IPS-20b (cell line): Measurements from ENCODE around the gene MOB3C.

Source experiments
- H3K27ac ChIP-seq: one replicate; pipeline ENCODE4 v1.5.1; 2013; ENCODE audit warnings: low read length
- H3K27me3 ChIP-seq: 2 replicates; pipeline ENCODE4 v1.6.1; 2013; ENCODE audit warnings: mild to moderate bottlenecking, low read length, inconsistent platforms; ENCODE audit not compliant: insufficient read depth
- H3K36me3 ChIP-seq: 2 replicates; pipeline ENCODE4 v1.6.1; 2013; ENCODE audit warnings: low read depth, mild to moderate bottlenecking, inconsistent platforms, low read length, moderate library complexity; ENCODE audit not compliant: insufficient read depth
- H3K4me1 ChIP-seq: 2 replicates; pipeline ENCODE4 v1.6.1; 2013; ENCODE audit warnings: mild to moderate bottlenecking, control low read depth, inconsistent platforms, low read length, moderate library complexity; ENCODE audit not compliant: insufficient read depth
- H3K4me3 ChIP-seq: 2 replicates; pipeline ENCODE4 v1.5.1; 2013; ENCODE audit warnings: mild to moderate bottlenecking, low read length, inconsistent platforms
- H3K9ac ChIP-seq: 2 replicates; pipeline ENCODE4 v1.6.1; 2013; ENCODE audit warnings: low read depth, mild to moderate bottlenecking, inconsistent platforms, low read length, moderate library complexity
- H3K9me3 ChIP-seq: 2 replicates; pipeline ENCODE4 v1.6.1; 2013; ENCODE audit warnings: mild to moderate bottlenecking, low read depth, low read length, inconsistent platforms; ENCODE audit not compliant: insufficient read depth

The MOB3C gene

GRCh38 chr1:46563341-46563740 is 53.3 kb downstream of the MOB3C start:
- H3K9ac ChIP-seq, result no peak overlapping the region
- H3K4me1 ChIP-seq, result no peaks in the 10 kb centered on the region
- no peak overlapping the region for H3K4me3 ChIP-seq
- no peaks in the 10 kb centered on the region for H3K9me3 ChIP-seq
- no peaks in the 10 kb centered on the region for H3K27me3 ChIP-seq
- H3K27ac ChIP-seq, result no peak overlapping the region
- H3K36me3 ChIP-seq, result no peaks in the 10 kb centered on the region

- Histone ChIP-seq H3K4me1 (no peaks in the 10 kb centered on the region), H3K36me3 (no peaks in the 10 kb centered on the region), H3K27ac (no peak overlapping the region), H3K27me3 (no peaks in the 10 kb centered on the region), H3K4me3 (no peak overlapping the region), H3K9ac (no peak overlapping the region), H3K9me3 (no peaks in the 10 kb centered on the region)
These were observed 54.1 kb downstream of the MOB3C start for GRCh38 chr1:46562498-46562897.

GRCh38 chr1:46558966-46559365 is 57.6 kb downstream of the MOB3C start:
- no peaks in the 10 kb centered on the region for H3K4me1 ChIP-seq
- no peaks in the 10 kb centered on the region for H3K27me3 ChIP-seq
- no peaks in the 10 kb centered on the region for H3K36me3 ChIP-seq
- no peak overlapping the region for H3K9ac ChIP-seq
- no peak overlapping the region for H3K27ac ChIP-seq
- H3K4me3 ChIP-seq, result no peak overlapping the region
- H3K9me3 ChIP-seq, result no peaks in the 10 kb centered on the region

- Histone ChIP-seq H3K4me3 (no peak overlapping the region), H3K36me3 (no peaks in the 10 kb centered on the region), H3K9ac (no peak overlapping the region), H3K27me3 (no peaks in the 10 kb centered on the region), H3K4me1 (no peaks in the 10 kb centered on the region), H3K27ac (no peak overlapping the region), H3K9me3 (no peaks in the 10 kb centered on the region)
These were observed 58.3 kb downstream of the MOB3C start for GRCh38 chr1:46558141-46558963.
